Transverse colon (tissue), 4 donors: ENCODE measurements around the gene TUT4.

Source experiments
- POLR2AphosphoS5 ChIP-seq, 3 donors: sonication (generic); formaldehyde crosslinking; IDR thresholded peaks; one replicate each; pipeline ENCODE4 v1.6.1; 2016; ENCODE audit warnings: antibody characterized with exemption in 3 of 3
- TF ChIP-seq, protein P1 (sequence below), 5 experiments: fragments of 200-600 bp in 3 of 5; fragments of 450-650 bp in 2 of 5; sonication (generic) in 3 of 5; IDR thresholded peaks; 1 replicate in 2 of 5; 2 replicates in 3 of 5; pipeline ENCODE4 v1.5.1; 2016 to 2017; ENCODE audit warnings: antibody characterized with exemption in 5 of 5, inconsistent platforms in 3 of 5, mild to moderate bottlenecking in 2 of 5, moderate library complexity in 1 of 5

DNA sequence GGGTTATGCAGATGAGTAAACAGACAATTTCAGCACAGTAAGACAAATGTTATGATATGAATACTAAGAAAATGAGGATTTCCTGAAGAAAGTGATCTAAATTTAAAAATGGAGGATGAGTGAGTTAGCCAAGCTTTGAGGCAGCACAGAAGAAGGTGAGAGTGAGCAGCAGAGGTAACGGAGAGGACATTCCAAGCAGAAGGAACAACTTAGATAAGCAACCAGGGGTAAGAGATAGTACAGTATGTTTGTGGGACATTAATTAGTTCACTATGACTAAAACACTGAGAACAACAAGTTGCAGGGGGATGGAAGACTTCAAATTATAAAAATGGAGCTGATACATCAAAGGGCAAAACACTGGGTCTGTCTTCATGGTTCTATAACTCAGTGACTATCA lies 125.7 kb downstream of the TUT4 start:
- TF ChIP-seq, protein P1, sequence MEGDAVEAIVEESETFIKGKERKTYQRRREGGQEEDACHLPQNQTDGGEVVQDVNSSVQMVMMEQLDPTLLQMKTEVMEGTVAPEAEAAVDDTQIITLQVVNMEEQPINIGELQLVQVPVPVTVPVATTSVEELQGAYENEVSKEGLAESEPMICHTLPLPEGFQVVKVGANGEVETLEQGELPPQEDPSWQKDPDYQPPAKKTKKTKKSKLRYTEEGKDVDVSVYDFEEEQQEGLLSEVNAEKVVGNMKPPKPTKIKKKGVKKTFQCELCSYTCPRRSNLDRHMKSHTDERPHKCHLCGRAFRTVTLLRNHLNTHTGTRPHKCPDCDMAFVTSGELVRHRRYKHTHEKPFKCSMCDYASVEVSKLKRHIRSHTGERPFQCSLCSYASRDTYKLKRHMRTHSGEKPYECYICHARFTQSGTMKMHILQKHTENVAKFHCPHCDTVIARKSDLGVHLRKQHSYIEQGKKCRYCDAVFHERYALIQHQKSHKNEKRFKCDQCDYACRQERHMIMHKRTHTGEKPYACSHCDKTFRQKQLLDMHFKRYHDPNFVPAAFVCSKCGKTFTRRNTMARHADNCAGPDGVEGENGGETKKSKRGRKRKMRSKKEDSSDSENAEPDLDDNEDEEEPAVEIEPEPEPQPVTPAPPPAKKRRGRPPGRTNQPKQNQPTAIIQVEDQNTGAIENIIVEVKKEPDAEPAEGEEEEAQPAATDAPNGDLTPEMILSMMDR (IDR thresholded peaks at IDR 0.05) = no peak
- no peak for TF ChIP-seq POLR2AphosphoS5 (IDR thresholded peaks at IDR 0.05)
